ENCODE measurements around the gene FERMT3.
"Not testable (repeated sequence)": the region's sequence is repeated elsewhere in the genome, so short reads cannot be mapped to it uniquely, and the experiment has no call there.

Gene FERMT3

GRCh38 chr11:64206457-64207255, at the start of gene FERMT3:
TSS of gene FERMT3 (plus strand) at chr11:64206721. CDS start at chr11:64207365, 644 bp downstream.
- DNase-seq (ENCODE audit: low read depth), result no peak

- no peak for DNase-seq (ENCODE audit: low read depth)
Measured at GRCh38 chr11:64157631-64158394, 48.7 kb upstream of the FERMT3 start.

GRCh38 chr11:64161037-64161436, 45.5 kb upstream of the FERMT3 start:
- no peak for DNase-seq (ENCODE audit: low read depth)

- not testable (repeated sequence) for DNase-seq (ENCODE audit: low read depth)
Measured at GRCh38 chr11:64162769-64163168, 43.8 kb upstream of the FERMT3 start.

- no peak for DNase-seq (ENCODE audit: low read depth)
Measured at GRCh38 chr11:64163951-64164350, 42.6 kb upstream of the FERMT3 start.

- no peak for DNase-seq (ENCODE audit: low read depth)
Measured at GRCh38 chr11:64164392-64165312, 41.9 kb upstream of the FERMT3 start.

- DNase-seq (ENCODE audit: low read depth), result no peak
Measured at GRCh38 chr11:64165481-64165841, 41.1 kb upstream of the FERMT3 start.

GRCh38 chr11:64165842-64166635, 40.5 kb upstream of the FERMT3 start, which contains the start of gene MACROD1:
TSS of gene MACROD1 (minus strand) at chr11:64166113. CDS start at chr11:64165994, 119 bp downstream.
- peak; percentile 51 for DNase-seq (ENCODE audit: low read depth)

- no peak for DNase-seq (ENCODE audit: low read depth)
Measured at GRCh38 chr11:64170419-64170818, 36.1 kb upstream of the FERMT3 start.

- DNase-seq (ENCODE audit: low read depth), result no peak
Measured at GRCh38 chr11:64173616-64174355, 32.7 kb upstream of the FERMT3 start.

- no peak for DNase-seq (ENCODE audit: low read depth)
Measured at GRCh38 chr11:64176751-64177150, 29.8 kb upstream of the FERMT3 start.

GRCh38 chr11:64178203-64178602, 28.3 kb upstream of the FERMT3 start:
- no peak for DNase-seq (ENCODE audit: low read depth)

- DNase-seq (ENCODE audit: low read depth), result no peak
Measured at GRCh38 chr11:64178951-64179639, 27.4 kb upstream of the FERMT3 start.

GRCh38 chr11:64180891-64181290, 25.6 kb upstream of the FERMT3 start:
- DNase-seq (ENCODE audit: low read depth), result no peak

GRCh38 chr11:64181506-64182411, 24.8 kb upstream of the FERMT3 start:
- DNase-seq (ENCODE audit: low read depth), result peak; percentile 82

GRCh38 chr11:64183890-64184289, 22.6 kb upstream of the FERMT3 start:
- no peak for DNase-seq (ENCODE audit: low read depth)

- peak; percentile 78 for DNase-seq (ENCODE audit: low read depth)
Measured at GRCh38 chr11:64185175-64185692, 21.3 kb upstream of the FERMT3 start.

- peak; percentile 100 for DNase-seq (ENCODE audit: low read depth)
Measured at GRCh38 chr11:64185693-64186491, 20.6 kb upstream of the FERMT3 start, which contains the start of gene STIP1. TSS of gene STIP1 (plus strand) at chr11:64186171. CDS start at chr11:64186262, 91 bp downstream.
